Measurements from ENCODE around the gene TTC23. TPM values are rescaled to one million over a fixed set of nuclear protein-coding genes. Genes with fewer than 3 reads are reported as not detected.

The TTC23 gene
- total and polyA plus RNA-seq, 2 donors (not counting 3 experiments of a cell fraction or from before 2014, with no cell fraction given): 4.1 to 27.3 TPM

DNA sequence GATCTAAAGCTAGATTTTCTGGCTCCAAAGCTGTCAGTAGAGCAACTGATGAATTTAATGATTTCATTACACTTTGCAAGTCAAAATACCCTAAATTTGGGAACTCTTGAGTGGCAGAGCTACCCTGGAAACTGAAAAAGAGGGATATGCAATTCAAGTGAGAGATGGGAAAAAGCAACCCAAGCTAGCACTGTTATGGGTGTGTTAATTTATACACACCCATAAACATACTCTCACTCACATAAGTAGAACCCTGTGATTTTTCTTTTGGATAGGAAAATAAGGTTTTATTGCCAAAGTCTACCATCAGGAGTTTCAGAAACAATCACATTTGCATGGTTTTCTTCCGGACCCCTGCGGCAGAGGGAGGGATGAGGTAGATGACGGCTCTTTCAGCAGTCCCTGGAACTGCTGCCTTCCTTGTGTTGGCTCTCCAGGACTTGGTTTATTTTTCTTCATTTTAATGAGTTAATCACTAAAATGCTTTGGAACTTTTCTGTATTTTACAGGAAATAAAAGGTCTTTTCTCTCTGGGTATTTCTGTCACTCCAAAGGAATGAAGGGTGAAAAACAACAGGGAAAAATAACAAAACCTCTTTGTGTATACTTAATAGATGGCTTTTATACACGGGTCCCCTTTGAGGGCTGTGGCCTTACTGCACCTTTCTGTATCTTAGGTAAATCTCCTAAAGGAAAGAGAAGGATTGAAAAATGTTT lies 63.8 kb downstream of the TTC23 start:
- H3K27me3 ChIP-seq (ENCODE audit: control insufficient read depth in 2 of 2, insufficient read depth in 2 of 2, low read length in 2 of 2): no peaks in the 10 kb centered on the region
- BruUV-seq (replicated peaks): no TSS peak
- no peaks in the 10 kb centered on the region for H3K36me3 ChIP-seq (ENCODE audit: control insufficient read depth in 2 of 2, extremely low read depth in 1 of 2, insufficient read depth in 2 of 2, low read length in 2 of 2)
- intact Hi-C loops (cut with micrococcal nuclease): no loop called here
- no peaks in the 10 kb centered on the region for H3K9me1 ChIP-seq (replicated peaks; ENCODE audit: control insufficient read depth, extremely low read depth, insufficient read depth, low read length)
- H3K4me3 ChIP-seq (replicated peaks in 1 of 3; ENCODE audit: insufficient read depth in 1 of 3, low read depth in 1 of 3, low read length in 3 of 3): no peak overlapping the region
- no peak overlapping the region for H3K4me2 ChIP-seq (ENCODE audit: insufficient read depth, low read length)
- H3K9ac ChIP-seq (replicated peaks; ENCODE audit: extremely low read depth, insufficient read depth, low read length): no peak overlapping the region
- DNase-seq (ENCODE audit: low read depth, low spot score): no peak
- H3K79me2 ChIP-seq (ENCODE audit: control insufficient read depth, insufficient read depth, low read length): no peaks in the 10 kb centered on the region
- H4K20me1 ChIP-seq (replicated peaks; ENCODE audit: control insufficient read depth, extremely low read depth, insufficient read depth, low read length): no peaks in the 10 kb centered on the region
- FAIRE-seq: no peak
- dilution Hi-C loops (cut with MboI; ENCODE audit: extremely low pct_ligation_motif_present, low sequenced_read_pairs): no loop called here
- H2AFZ ChIP-seq (ENCODE audit: low read depth, low read length): no peak overlapping the region
- no peaks in the 10 kb centered on the region for H3K4me1 ChIP-seq (ENCODE audit: control insufficient read depth, extremely low read depth, insufficient read depth, low read length)
- POLR2A ChIA-PET: no interaction called here
- CTCF ChIA-PET: interaction anchor here (1.5 to 2.3 kb wide), 2 partner anchors 16 to 85 kb away, joined by 4 to 8 read pairs; no protein-coding TSS in a partner anchor
- no peaks in the 10 kb centered on the region for H3K9me3 ChIP-seq (replicated peaks; ENCODE audit: control insufficient read depth, insufficient read depth, low read length)
- no peak overlapping the region for H3K27ac ChIP-seq (ENCODE audit: insufficient read depth, low read depth, low read length)
- TF ChIP-seq JUN (IDR thresholded peaks at IDR 0.05; ENCODE audit: borderline replicate concordance, insufficient read depth, insufficient read length, low read depth) (no peak), POLR2A (IDR thresholded peaks at IDR 0.05; ENCODE audit: low read depth, low read length) (no peak), GATA2 (IDR thresholded peaks at IDR 0.05; ENCODE audit: insufficient read depth, insufficient read length, low read depth, low read length) (no peak), POLR2AphosphoS5 (IDR thresholded peaks at IDR 0.05; ENCODE audit: insufficient read depth, low read depth, low read length) (no peak), FOS (IDR thresholded peaks at IDR 0.05; ENCODE audit: borderline replicate concordance, insufficient read depth, low read length) (no peak), EZH2 (IDR thresholded peaks at IDR 0.05; ENCODE audit: borderline replicate concordance, low read depth, low read length, severe bottlenecking) (no peak), MYC (IDR thresholded peaks at IDR 0.05; ENCODE audit: low read depth, low read length) (no peak)
- TF ChIP-seq, protein P1, sequence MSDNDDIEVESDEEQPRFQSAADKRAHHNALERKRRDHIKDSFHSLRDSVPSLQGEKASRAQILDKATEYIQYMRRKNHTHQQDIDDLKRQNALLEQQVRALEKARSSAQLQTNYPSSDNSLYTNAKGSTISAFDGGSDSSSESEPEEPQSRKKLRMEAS (IDR thresholded peaks at IDR 0.05; ENCODE audit: insufficient read depth, insufficient read length): no peak
- TF ChIP-seq, protein P2, sequence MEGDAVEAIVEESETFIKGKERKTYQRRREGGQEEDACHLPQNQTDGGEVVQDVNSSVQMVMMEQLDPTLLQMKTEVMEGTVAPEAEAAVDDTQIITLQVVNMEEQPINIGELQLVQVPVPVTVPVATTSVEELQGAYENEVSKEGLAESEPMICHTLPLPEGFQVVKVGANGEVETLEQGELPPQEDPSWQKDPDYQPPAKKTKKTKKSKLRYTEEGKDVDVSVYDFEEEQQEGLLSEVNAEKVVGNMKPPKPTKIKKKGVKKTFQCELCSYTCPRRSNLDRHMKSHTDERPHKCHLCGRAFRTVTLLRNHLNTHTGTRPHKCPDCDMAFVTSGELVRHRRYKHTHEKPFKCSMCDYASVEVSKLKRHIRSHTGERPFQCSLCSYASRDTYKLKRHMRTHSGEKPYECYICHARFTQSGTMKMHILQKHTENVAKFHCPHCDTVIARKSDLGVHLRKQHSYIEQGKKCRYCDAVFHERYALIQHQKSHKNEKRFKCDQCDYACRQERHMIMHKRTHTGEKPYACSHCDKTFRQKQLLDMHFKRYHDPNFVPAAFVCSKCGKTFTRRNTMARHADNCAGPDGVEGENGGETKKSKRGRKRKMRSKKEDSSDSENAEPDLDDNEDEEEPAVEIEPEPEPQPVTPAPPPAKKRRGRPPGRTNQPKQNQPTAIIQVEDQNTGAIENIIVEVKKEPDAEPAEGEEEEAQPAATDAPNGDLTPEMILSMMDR (IDR thresholded peaks at IDR 0.05; ENCODE audit: extremely low read depth in 1 of 2, insufficient read depth in 1 of 2, low read depth in 1 of 2, low read length in 2 of 2): no peak

Data from endothelial cell of umbilical vein (primary cell).